HEK293 (cell line): ENCODE measurements around the gene DAZAP1.

Source experiments
- CTCF ChIA-PET: fragments of 350-600 bp; formaldehyde crosslinking; extraction: SDS; loops from one replicate; lab custom pipeline; 2021; ENCODE audit warnings: antibody characterized with exemption; lab: Yijun Ruan, JAX
- POLR2A ChIA-PET: fragments of 300-600 bp; formaldehyde crosslinking; extraction: SDS; loops from one replicate; lab custom pipeline; 2020; ENCODE audit warnings: antibody characterized with exemption, inconsistent platforms; lab: Yijun Ruan, JAX
- H3K27ac ChIP-seq: fragments of 200-500 bp; sonication (Bioruptor generic); 2 replicates; pipeline ENCODE4 v1.5.1; 2014; ENCODE audit warnings: low read depth, low read length, control low read depth, inconsistent platforms; ENCODE audit errors: extremely low read depth
- H3K36me3 ChIP-seq, 2 experiments: fragments of 200-500 bp in 1 of 2; sonication (Bioruptor generic) in 1 of 2; 1 replicate in 1 of 2; 2 replicates in 1 of 2; pipeline ENCODE4 v1.5.1; 2014 to 2017; ENCODE audit warnings: inconsistent platforms in 2 of 2, low read length in 2 of 2; ENCODE audit not compliant: control insufficient read depth in 2 of 2, insufficient read depth in 1 of 2
- H3K4me1 ChIP-seq: fragments of 200-500 bp; sonication (Bioruptor generic); 2 replicates; pipeline ENCODE4 v1.5.1; 2014; ENCODE audit warnings: mild to moderate bottlenecking, low read length, inconsistent platforms; ENCODE audit not compliant: control insufficient read depth, insufficient read depth
- H3K4me3 ChIP-seq: 2 replicates; pipeline ENCODE4 v1.5.1; 2011; ENCODE audit warnings: low read depth, mild to moderate bottlenecking, control low read depth, low read length, moderate library complexity
- H3K9me3 ChIP-seq: fragments of 200-500 bp; sonication (Bioruptor generic); 2 replicates; pipeline ENCODE4 v1.5.1; 2014; ENCODE audit warnings: low read depth, low read length, inconsistent platforms; ENCODE audit not compliant: control insufficient read depth, insufficient read depth
- KLF10 ChIP-seq: fragments of 450-650 bp; IDR thresholded peaks from 2 replicates; pipeline ENCODE4 v1.5.1; 2018; ENCODE audit warnings: missing biosample characterization, mild to moderate bottlenecking, missing genetic modification characterization
- MEIS1 ChIP-seq: sonication (generic); formaldehyde crosslinking; IDR thresholded peaks from 2 replicates; pipeline ENCODE4 v1.8.1; 2022; ENCODE audit warnings: missing genetic modification reagents, mild to moderate bottlenecking, borderline replicate concordance
- TRIM28 ChIP-seq: IDR thresholded peaks from 2 replicates; pipeline ENCODE4 v1.6.1; 2011; ENCODE audit warnings: low read length, control low read depth, borderline replicate concordance
- ZBTB44 ChIP-seq: fragments of 450-650 bp; IDR thresholded peaks from 2 replicates; pipeline ENCODE4 v1.5.1; 2018; ENCODE audit warnings: missing biosample characterization, mild to moderate bottlenecking, missing genetic modification characterization
- ZBTB7A ChIP-seq: fragments of 450-650 bp; formaldehyde crosslinking; IDR thresholded peaks from 2 replicates; pipeline ENCODE4 v1.5.1; 2016; ENCODE audit warnings: low read depth, missing biosample characterization, missing genetic modification characterization
- ZFP69B ChIP-seq: fragments of 450-650 bp; formaldehyde crosslinking; IDR thresholded peaks from 2 replicates; pipeline ENCODE4 v1.5.1; 2016; ENCODE audit warnings: missing biosample characterization, missing genetic modification characterization
- ZNF121 ChIP-seq: fragments of 450-650 bp; formaldehyde crosslinking; IDR thresholded peaks from 2 replicates; pipeline ENCODE4 v1.5.1; 2016; ENCODE audit warnings: missing biosample characterization, missing genetic modification characterization
- ZNF138 ChIP-seq: fragments of 450-650 bp; formaldehyde crosslinking; IDR thresholded peaks from 2 replicates; pipeline ENCODE4 v1.5.1; 2016; ENCODE audit warnings: missing biosample characterization, missing genetic modification characterization, borderline replicate concordance
- ZNF274 ChIP-seq, 2 experiments: fragments of 200-500 bp in 1 of 2; fragments of 450-650 bp in 1 of 2; sonication (Bioruptor generic) in 1 of 2; formaldehyde crosslinking in 1 of 2; IDR thresholded peaks; 2 replicates each; pipeline versions ENCODE4 v1.5.1 to v1.6.1; 2014 to 2016; ENCODE audit warnings: borderline replicate concordance in 1 of 2, inconsistent platforms in 1 of 2, low read length in 1 of 2, missing biosample characterization in 1 of 2, missing genetic modification characterization in 1 of 2
- ZNF391 ChIP-seq: fragments of 450-650 bp; formaldehyde crosslinking; IDR thresholded peaks from 2 replicates; pipeline ENCODE4 v1.5.1; 2016; ENCODE audit warnings: low read depth, missing biosample characterization, missing genetic modification characterization, borderline replicate concordance
- ZNF555 ChIP-seq: fragments of 450-650 bp; formaldehyde crosslinking; conservative IDR thresholded peaks from 2 replicates; pipeline ENCODE4 v1.5.1; 2017; ENCODE audit warnings: missing biosample characterization, mild to moderate bottlenecking, missing genetic modification characterization, inconsistent platforms
- TF ChIP-seq, protein P1 (sequence below): fragments of 450-650 bp; formaldehyde crosslinking; IDR thresholded peaks from 2 replicates; pipeline ENCODE4 v1.5.1; 2016; ENCODE audit warnings: missing biosample characterization, missing genetic modification characterization
- TF ChIP-seq, protein P2 (sequence below): fragments of 450-650 bp; formaldehyde crosslinking; IDR thresholded peaks from 2 replicates; pipeline ENCODE4 v1.5.1; 2016; ENCODE audit warnings: missing biosample characterization, missing genetic modification characterization

The DAZAP1 gene

GRCh38 chr19:1379126-1379905 lies 28.1 kb upstream of the DAZAP1 start (continued):
- no peak for TF ChIP-seq MEIS1 (CRISPR knock-in tag)
- no peak for TF ChIP-seq ZNF391 (tag by site-specific recombination)
- TF ChIP-seq, protein P1, sequence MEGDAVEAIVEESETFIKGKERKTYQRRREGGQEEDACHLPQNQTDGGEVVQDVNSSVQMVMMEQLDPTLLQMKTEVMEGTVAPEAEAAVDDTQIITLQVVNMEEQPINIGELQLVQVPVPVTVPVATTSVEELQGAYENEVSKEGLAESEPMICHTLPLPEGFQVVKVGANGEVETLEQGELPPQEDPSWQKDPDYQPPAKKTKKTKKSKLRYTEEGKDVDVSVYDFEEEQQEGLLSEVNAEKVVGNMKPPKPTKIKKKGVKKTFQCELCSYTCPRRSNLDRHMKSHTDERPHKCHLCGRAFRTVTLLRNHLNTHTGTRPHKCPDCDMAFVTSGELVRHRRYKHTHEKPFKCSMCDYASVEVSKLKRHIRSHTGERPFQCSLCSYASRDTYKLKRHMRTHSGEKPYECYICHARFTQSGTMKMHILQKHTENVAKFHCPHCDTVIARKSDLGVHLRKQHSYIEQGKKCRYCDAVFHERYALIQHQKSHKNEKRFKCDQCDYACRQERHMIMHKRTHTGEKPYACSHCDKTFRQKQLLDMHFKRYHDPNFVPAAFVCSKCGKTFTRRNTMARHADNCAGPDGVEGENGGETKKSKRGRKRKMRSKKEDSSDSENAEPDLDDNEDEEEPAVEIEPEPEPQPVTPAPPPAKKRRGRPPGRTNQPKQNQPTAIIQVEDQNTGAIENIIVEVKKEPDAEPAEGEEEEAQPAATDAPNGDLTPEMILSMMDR (tag by site-specific recombination): no peak
- TF ChIP-seq ZNF555 (tag by site-specific recombination): no peak
- TF ChIP-seq ZBTB7A (tag by site-specific recombination): no peak

DNA sequence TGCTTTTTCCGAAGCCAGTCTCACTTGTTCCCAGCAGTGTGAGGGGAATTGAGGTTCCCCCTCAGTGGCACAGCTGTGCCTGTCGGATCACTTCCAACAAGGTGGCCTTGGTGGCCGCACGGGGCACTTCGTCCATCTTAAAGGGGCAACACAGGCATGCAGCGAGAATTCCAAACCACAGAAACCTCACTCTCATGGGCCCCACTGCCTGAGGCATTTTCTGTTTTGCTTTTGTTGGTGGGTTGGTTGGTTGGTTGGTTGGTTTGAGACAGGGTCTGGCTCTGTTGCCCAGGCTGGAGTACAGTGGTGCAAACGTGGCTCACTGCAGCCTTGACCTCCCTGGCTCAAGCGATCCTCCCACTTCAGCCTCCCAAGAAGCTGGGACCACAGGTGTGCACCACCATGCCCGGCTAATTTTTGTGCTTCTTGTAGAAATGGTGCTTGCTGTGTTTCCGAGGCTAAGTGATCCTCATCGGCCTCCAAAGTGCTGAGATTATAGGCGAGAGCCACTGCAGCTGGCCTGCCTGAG lies 27.4 kb upstream of the DAZAP1 start:
- no peak overlapping the region for H3K27ac ChIP-seq
- TF ChIP-seq ZNF274 (IDR thresholded peaks at IDR 0.05; ENCODE audit: low read length) (no peak), ZNF274 (tag by site-specific recombination; IDR thresholded peaks at IDR 0.05; ENCODE audit: borderline replicate concordance) (no peak), ZNF138 (tag by site-specific recombination) (no peak), ZFP69B (tag by site-specific recombination) (peak; percentile 78; the same call in 1 of the 2 replicates), ZBTB44 (tag by site-specific recombination) (no peak), KLF10 (no peak), ZNF121 (tag by site-specific recombination) (peak; percentile 88), TRIM28 (no peak)
- TF ChIP-seq, protein P2, sequence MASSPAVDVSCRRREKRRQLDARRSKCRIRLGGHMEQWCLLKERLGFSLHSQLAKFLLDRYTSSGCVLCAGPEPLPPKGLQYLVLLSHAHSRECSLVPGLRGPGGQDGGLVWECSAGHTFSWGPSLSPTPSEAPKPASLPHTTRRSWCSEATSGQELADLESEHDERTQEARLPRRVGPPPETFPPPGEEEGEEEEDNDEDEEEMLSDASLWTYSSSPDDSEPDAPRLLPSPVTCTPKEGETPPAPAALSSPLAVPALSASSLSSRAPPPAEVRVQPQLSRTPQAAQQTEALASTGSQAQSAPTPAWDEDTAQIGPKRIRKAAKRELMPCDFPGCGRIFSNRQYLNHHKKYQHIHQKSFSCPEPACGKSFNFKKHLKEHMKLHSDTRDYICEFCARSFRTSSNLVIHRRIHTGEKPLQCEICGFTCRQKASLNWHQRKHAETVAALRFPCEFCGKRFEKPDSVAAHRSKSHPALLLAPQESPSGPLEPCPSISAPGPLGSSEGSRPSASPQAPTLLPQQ (tag by site-specific recombination): peak; percentile 90
- TF ChIP-seq, protein P1 (tag by site-specific recombination): no peak
- TF ChIP-seq, all 188 proteins: peak for 3
- 0 out of 2 replicates have a peak, but pooled peaks cover 3% of the 10 kb centered on the region for H3K4me1 ChIP-seq
- ChIA-PET POLR2A (interaction anchor here (1.0 to 2.2 kb wide), 3 partner anchors 66 to 111 kb away, joined by 3 to 9 read pairs (median 4); partner anchors contain the start of gene CIRBP), CTCF (interaction anchor here (1.0 kb wide), 1 partner anchor 136 kb away, joined by 3 read pairs; no protein-coding TSS in a partner anchor)
- peaks cover under 1 to 15% of the 10 kb centered on the region in 2 experiments; a peak in 2 of 3 replicates for H3K36me3 ChIP-seq
- H3K4me3 ChIP-seq: no peak overlapping the region
- no peaks in the 10 kb centered on the region for H3K9me3 ChIP-seq
